Panc1 (cell line): ENCODE results near the gene ZACN. TPM values are rescaled to one million over a fixed set of nuclear protein-coding genes. Genes with fewer than 3 reads are reported as not detected.

Source experiments
- ATAC-seq: fragments of 200-7000 bp; cut with Tn5 transposase; 2 replicates; pipeline ENCODE4 v1.9.1; 2020; ENCODE audit warnings: mild to moderate bottlenecking, moderate library complexity
- BruUV-seq: library from RNA; stranded (reverse); fragments of 400-500 nt; replicated peaks from 2 replicates; lab custom pipeline; 2021; lab: Mats Ljungman, UMichigan
- CTCF ChIA-PET: fragments of 300-600 bp; sonication (Branson Sonifier 250); formaldehyde crosslinking; loops from one replicate; lab custom pipeline; 2022; ENCODE audit warnings: antibody characterized with exemption; lab: Charles Lee
- POLR2A ChIA-PET: fragments of 300-600 bp; sonication (Branson Sonifier 250); formaldehyde crosslinking; loops from one replicate; lab custom pipeline; 2022; ENCODE audit warnings: antibody characterized with exemption; lab: Charles Lee
- DNase-seq: peaks from one replicate; pipeline ENCODE4 v3.0.0-alpha.2; 2010; ENCODE audit warnings: low read depth, low spot score
- H3K27ac ChIP-seq: 2 replicates; pipeline ENCODE4 v1.5.1; 2011; ENCODE audit warnings: mild to moderate bottlenecking, low read length, inconsistent platforms
- H3K27me3 ChIP-seq: fragments of 200-500 bp; sonication (Bioruptor generic); 2 replicates; pipeline ENCODE4 v1.6.0; 2014; ENCODE audit warnings: low read length, inconsistent platforms; ENCODE audit not compliant: control insufficient read depth, insufficient read depth
- H3K36me3 ChIP-seq: fragments of 200-500 bp; sonication (Bioruptor generic); 2 replicates; pipeline ENCODE4 v1.5.1; 2014; ENCODE audit warnings: inconsistent platforms, mild to moderate bottlenecking, low read length, moderate library complexity; ENCODE audit not compliant: control insufficient read depth, insufficient read depth
- H3K4me1 ChIP-seq: 2 replicates; pipeline ENCODE4 v1.5.1; 2011; ENCODE audit warnings: inconsistent platforms, mild to moderate bottlenecking, low read length, moderate library complexity; ENCODE audit not compliant: control insufficient read depth, insufficient read depth
- H3K4me3 ChIP-seq, 2 experiments: 2 replicates each; pipeline ENCODE4 v1.5.1; 2011 to 2012; ENCODE audit warnings: low read depth in 2 of 2, low read length in 2 of 2, mild to moderate bottlenecking in 2 of 2, inconsistent platforms in 1 of 2, moderate library complexity in 1 of 2
- H3K9me3 ChIP-seq: fragments of 200-500 bp; sonication (Bioruptor generic); 2 replicates; pipeline ENCODE4 v1.5.1; 2014; ENCODE audit warnings: low read depth, mild to moderate bottlenecking, inconsistent platforms, low read length, moderate library complexity; ENCODE audit not compliant: control insufficient read depth, insufficient read depth
- CTCF ChIP-seq: fragments of 450-650 bp; IDR thresholded peaks from 2 replicates; pipeline ENCODE4 v1.5.1; 2017; ENCODE audit warnings: mild to moderate bottlenecking
- POLR2AphosphoS5 ChIP-seq: IDR thresholded peaks from 2 replicates; pipeline ENCODE4 v1.6.1; 2012; ENCODE audit warnings: mild to moderate bottlenecking, low read depth, low read length, moderate library complexity
- REST ChIP-seq, 2 experiments: IDR thresholded peaks; 2 replicates each; pipeline ENCODE4 v1.6.1; 2011 to 2012; ENCODE audit warnings: low read depth in 2 of 2, control low read depth in 1 of 2, low read length in 1 of 2, mild to moderate bottlenecking in 1 of 2, moderate library complexity in 1 of 2; ENCODE audit not compliant: insufficient read depth in 1 of 2
- SIN3A ChIP-seq: IDR thresholded peaks from 2 replicates; pipeline ENCODE4 v1.6.1; 2012; ENCODE audit warnings: low read depth, mild to moderate bottlenecking, low read length, moderate library complexity, borderline replicate concordance; ENCODE audit not compliant: insufficient read depth
- TCF7L2 ChIP-seq: IDR thresholded peaks from 2 replicates; pipeline ENCODE4 v1.6.1; 2011; ENCODE audit warnings: mild to moderate bottlenecking, low read depth, low read length, inconsistent platforms
- in situ Hi-C: cut with HindIII; loops from 2 replicates; pipeline ENCODE4 v1.10.0; 2016; ENCODE audit warnings: low sequenced_read_pairs, low pct_unique_long_range_greater_than_20kb
- intact Hi-C: fragments of 100-400 bp; cut with micrococcal nuclease; formaldehyde crosslinking; loops from one replicate; pipeline ENCODE4 v1.10.0; 2022; ENCODE audit not compliant: unreplicated experiment
- total RNA-seq: library from RNA; stranded (reverse); gene quantifications from one replicate; pipeline ENCODE4 v1.2.1, GENCODE V29; 2021; ENCODE audit not compliant: unreplicated experiment

ZACN gene
- total RNA-seq, 1 experiment from 2014 or later = not detected

- no peaks in the 10 kb centered on the region for H3K36me3 ChIP-seq
- in situ Hi-C loops (no loop called here), intact Hi-C loops (no loop called here)
- H3K9me3 ChIP-seq = no peaks in the 10 kb centered on the region
- ATAC-seq (no peak), DNase-seq (no peak)
- no TSS peak for BruUV-seq
- no peaks in the 10 kb centered on the region for H3K4me1 ChIP-seq
- ChIA-PET POLR2A (no interaction called here), CTCF (interaction anchor here (0.5 to 1.2 kb wide), 4 partner anchors 14 to 57 kb away, joined by 3 to 9 read pairs (median 3); no protein-coding TSS in a partner anchor)
- H3K27me3 ChIP-seq = no peaks in the 10 kb centered on the region
- TF ChIP-seq CTCF = no peak
- TF ChIP-seq REST (IDR thresholded peaks at IDR 0.05; ENCODE audit: insufficient read depth in 1 of 2, low read depth in 2 of 2, low read length in 1 of 2) = no peak
- TF ChIP-seq POLR2AphosphoS5 = no peak
- no peak for TF ChIP-seq SIN3A
- no peak overlapping the region for H3K27ac ChIP-seq
- no peak overlapping the region for H3K4me3 ChIP-seq
Measured at GRCh38 chr17:76125391-76125675, 46.4 kb downstream of the ZACN start.

- CTCF ChIA-PET = interaction anchor here (0.7 to 1.2 kb wide), 2 partner anchors 56 to 144 kb away, joined by 3 to 9 read pairs; no protein-coding TSS in a partner anchor
- POLR2A ChIA-PET = no interaction called here
- Histone ChIP-seq H3K4me1 (no peaks in the 10 kb centered on the region), H3K27ac (no peak overlapping the region), H3K9me3 (no peaks in the 10 kb centered on the region), H3K4me3 (no peak overlapping the region), H3K27me3 (no peaks in the 10 kb centered on the region), H3K36me3 (no peaks in the 10 kb centered on the region)
- ATAC-seq (no peak), DNase-seq (no peak)
- no peak for TF ChIP-seq REST (IDR thresholded peaks at IDR 0.05; ENCODE audit: insufficient read depth in 1 of 2, low read depth in 2 of 2, low read length in 1 of 2)
- TF ChIP-seq POLR2AphosphoS5 = no peak
- TF ChIP-seq TCF7L2 = no peak
- TF ChIP-seq CTCF = no peak
- TF ChIP-seq SIN3A = no peak
- intact Hi-C loops (no loop called here), in situ Hi-C loops (no loop called here)
- BruUV-seq = no TSS peak
Measured at GRCh38 chr17:76125922-76126321, 46.9 kb downstream of the ZACN start.
